ENCODE results near the gene HCN2. TPM values are rescaled to one million over a fixed set of nuclear protein-coding genes. Genes with fewer than 3 reads are reported as not detected.

HCN2 gene
- total RNA-seq, 1 experiment from 2014 or later: 13.1 TPM

GRCh38 chr19:648904-649801, 59.5 kb downstream of the HCN2 start:
- CTCF ChIA-PET: no interaction called here
- Histone ChIP-seq H3K27ac (ENCODE audit: low read depth, low read length, poor library complexity, severe bottlenecking) (no peak overlapping the region), H3K27me3 (replicated peaks; ENCODE audit: insufficient read depth, low read depth, low read length, poor library complexity) (no peaks in the 10 kb centered on the region), H3K9me3 (ENCODE audit: low read depth, low read length, poor library complexity, severe bottlenecking) (no peaks in the 10 kb centered on the region), H3K4me1 (ENCODE audit: insufficient read depth, low read length, poor library complexity, severe bottlenecking) (no peaks in the 10 kb centered on the region), H3K4me3 (ENCODE audit: low read depth, low read length, poor library complexity, severe bottlenecking) (no peak overlapping the region), H3K36me3 (ENCODE audit: insufficient read depth, low read length, poor library complexity, severe bottlenecking) (peaks cover 78% of the 10 kb centered on the region)
- no peak for DNase-seq (ENCODE audit: low spot score)
- intact Hi-C loops (cut with micrococcal nuclease; ENCODE audit: unreplicated experiment): no loop called here
- no peak for TF ChIP-seq EZH2 (IDR thresholded peaks at IDR 0.05; ENCODE audit: borderline replicate concordance, low read depth, low read length, poor library complexity, severe bottlenecking)
- TF ChIP-seq, protein P1, sequence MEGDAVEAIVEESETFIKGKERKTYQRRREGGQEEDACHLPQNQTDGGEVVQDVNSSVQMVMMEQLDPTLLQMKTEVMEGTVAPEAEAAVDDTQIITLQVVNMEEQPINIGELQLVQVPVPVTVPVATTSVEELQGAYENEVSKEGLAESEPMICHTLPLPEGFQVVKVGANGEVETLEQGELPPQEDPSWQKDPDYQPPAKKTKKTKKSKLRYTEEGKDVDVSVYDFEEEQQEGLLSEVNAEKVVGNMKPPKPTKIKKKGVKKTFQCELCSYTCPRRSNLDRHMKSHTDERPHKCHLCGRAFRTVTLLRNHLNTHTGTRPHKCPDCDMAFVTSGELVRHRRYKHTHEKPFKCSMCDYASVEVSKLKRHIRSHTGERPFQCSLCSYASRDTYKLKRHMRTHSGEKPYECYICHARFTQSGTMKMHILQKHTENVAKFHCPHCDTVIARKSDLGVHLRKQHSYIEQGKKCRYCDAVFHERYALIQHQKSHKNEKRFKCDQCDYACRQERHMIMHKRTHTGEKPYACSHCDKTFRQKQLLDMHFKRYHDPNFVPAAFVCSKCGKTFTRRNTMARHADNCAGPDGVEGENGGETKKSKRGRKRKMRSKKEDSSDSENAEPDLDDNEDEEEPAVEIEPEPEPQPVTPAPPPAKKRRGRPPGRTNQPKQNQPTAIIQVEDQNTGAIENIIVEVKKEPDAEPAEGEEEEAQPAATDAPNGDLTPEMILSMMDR (conservative IDR thresholded peaks at IDR 0.05; ENCODE audit: low read depth, low read length): no peak
- POLR2A ChIA-PET (ENCODE audit: low non-redundant PET): interaction anchor here (0.5 kb wide), 1 partner anchor 104 kb away, joined by 5 read pairs; no protein-coding TSS in a partner anchor
- BruUV-seq (replicated peaks): no TSS peak

- POLR2A ChIA-PET (ENCODE audit: low non-redundant PET): no interaction called here
- no TSS peak for BruUV-seq (replicated peaks)
- Histone ChIP-seq H3K27me3 (replicated peaks; ENCODE audit: insufficient read depth, low read depth, low read length, poor library complexity) (no peaks in the 10 kb centered on the region), H3K27ac (ENCODE audit: low read depth, low read length, poor library complexity, severe bottlenecking) (no peak overlapping the region), H3K4me3 (ENCODE audit: low read depth, low read length, poor library complexity, severe bottlenecking) (no peak overlapping the region), H3K9me3 (ENCODE audit: low read depth, low read length, poor library complexity, severe bottlenecking) (no peaks in the 10 kb centered on the region), H3K4me1 (ENCODE audit: insufficient read depth, low read length, poor library complexity, severe bottlenecking) (no peaks in the 10 kb centered on the region), H3K36me3 (ENCODE audit: insufficient read depth, low read length, poor library complexity, severe bottlenecking) (peaks cover 82% of the 10 kb centered on the region)
- CTCF ChIA-PET: no interaction called here
- intact Hi-C loops (cut with micrococcal nuclease; ENCODE audit: unreplicated experiment): no loop called here
- TF ChIP-seq, protein P1 (conservative IDR thresholded peaks at IDR 0.05; ENCODE audit: low read depth, low read length): no peak
- TF ChIP-seq EZH2 (IDR thresholded peaks at IDR 0.05; ENCODE audit: borderline replicate concordance, low read depth, low read length, poor library complexity, severe bottlenecking): no peak
- DNase-seq (ENCODE audit: low spot score): no peak
Measured at GRCh38 chr19:650121-650520, 60.4 kb downstream of the HCN2 start.

- CTCF ChIA-PET: no interaction called here
- H3K27ac ChIP-seq (ENCODE audit: low read depth, low read length, poor library complexity, severe bottlenecking): no peak overlapping the region
- H3K4me3 ChIP-seq (ENCODE audit: low read depth, low read length, poor library complexity, severe bottlenecking): no peak overlapping the region
- POLR2A ChIA-PET (ENCODE audit: low non-redundant PET): no interaction called here
- intact Hi-C loops (cut with micrococcal nuclease; ENCODE audit: unreplicated experiment): no loop called here
- H3K36me3 ChIP-seq (ENCODE audit: insufficient read depth, low read length, poor library complexity, severe bottlenecking): peaks cover 72% of the 10 kb centered on the region
- H3K27me3 ChIP-seq (replicated peaks; ENCODE audit: insufficient read depth, low read depth, low read length, poor library complexity): no peaks in the 10 kb centered on the region
- DNase-seq (ENCODE audit: low spot score): no peak
- H3K9me3 ChIP-seq (ENCODE audit: low read depth, low read length, poor library complexity, severe bottlenecking): no peaks in the 10 kb centered on the region
- TF ChIP-seq EZH2 (IDR thresholded peaks at IDR 0.05; ENCODE audit: borderline replicate concordance, low read depth, low read length, poor library complexity, severe bottlenecking): no peak
- TF ChIP-seq, protein P1 (conservative IDR thresholded peaks at IDR 0.05; ENCODE audit: low read depth, low read length): no peak
- no peaks in the 10 kb centered on the region for H3K4me1 ChIP-seq (ENCODE audit: insufficient read depth, low read length, poor library complexity, severe bottlenecking)
- no TSS peak for BruUV-seq (replicated peaks)
Measured at GRCh38 chr19:651114-651818, 61.6 kb downstream of the HCN2 start.

Measured in A673 (cell line).